Common myeloid progenitor, CD34-positive (primary cell): ENCODE results near the gene AUTS2.

Experiments used
- CTCF ChIA-PET: fragments of 350-600 bp; sonication (Branson Sonifier 250); formaldehyde crosslinking; loops from one replicate; lab custom pipeline; 2021; ENCODE audit warnings: antibody characterized with exemption; lab: Charles Lee
- POLR2A ChIA-PET: fragments of 350-600 bp; sonication (Branson Sonifier 250); formaldehyde crosslinking; loops from one replicate; lab custom pipeline; 2021; ENCODE audit warnings: antibody characterized with exemption; lab: Charles Lee
- DNase-seq, 3 donors: peaks; one replicate each; pipeline versions ENCODE4 v3.0.0 to v3.0.0-alpha.2; 2013
- H3K27ac ChIP-seq, 2 experiments: 1 replicate in 1 of 2; 2 replicates in 1 of 2; pipeline ENCODE4 v1.7.0; 2013; ENCODE audit warnings: inconsistent platforms in 2 of 2, low read length in 2 of 2, mild to moderate bottlenecking in 2 of 2, low read depth in 1 of 2, moderate library complexity in 1 of 2; ENCODE audit not compliant: severe bottlenecking in 2 of 2, insufficient read depth in 1 of 2, poor library complexity in 1 of 2
- H3K27me3 ChIP-seq, 5 experiments: replicated peaks in 2 of 5; 1 replicate in 3 of 5; 2 replicates in 2 of 5; pipeline versions ENCODE4 v1.6.1 to v1.7.0; 2013; ENCODE audit warnings: low read length in 4 of 5, mild to moderate bottlenecking in 2 of 5, moderate library complexity in 2 of 5, inconsistent platforms in 1 of 5; ENCODE audit not compliant: insufficient read depth in 5 of 5, control insufficient read depth in 4 of 5
- H3K36me3 ChIP-seq, 4 experiments: 1 replicate in 2 of 4; 2 replicates in 2 of 4; pipeline versions ENCODE4 v1.6.1 to v1.7.0; 2013; ENCODE audit warnings: low read length in 3 of 4, control low read depth in 1 of 4, mild to moderate bottlenecking in 1 of 4; ENCODE audit not compliant: control insufficient read depth in 4 of 4, insufficient read depth in 4 of 4
- H3K4me1 ChIP-seq, 4 experiments: 1 replicate in 3 of 4; 2 replicates in 1 of 4; pipeline versions ENCODE4 v1.6.1 to v1.7.1; 2013; ENCODE audit warnings: low read length in 3 of 4, mild to moderate bottlenecking in 3 of 4, control low read depth in 1 of 4, inconsistent platforms in 1 of 4, moderate library complexity in 1 of 4; ENCODE audit not compliant: control insufficient read depth in 4 of 4, insufficient read depth in 4 of 4; ENCODE audit errors: control extremely low read depth in 1 of 4
- H3K4me3 ChIP-seq, 7 experiments: 1 replicate in 4 of 7; 2 replicates in 3 of 7; pipeline versions ENCODE4 v1.5.1 to v1.7.0; 2013; ENCODE audit warnings: mild to moderate bottlenecking in 7 of 7, low read length in 6 of 7, moderate library complexity in 6 of 7, inconsistent platforms in 2 of 7, low read depth in 2 of 7, control low read depth in 1 of 7; ENCODE audit not compliant: insufficient read depth in 4 of 7, control insufficient read depth in 1 of 7; ENCODE audit errors: extremely low read depth in 1 of 7
- H3K9me3 ChIP-seq, 5 experiments: 1 replicate in 4 of 5; 2 replicates in 1 of 5; pipeline versions ENCODE4 v1.6.1 to v1.7.1; 2013; ENCODE audit warnings: low read length in 4 of 5, mild to moderate bottlenecking in 2 of 5, inconsistent platforms in 1 of 5, low read depth in 1 of 5, moderate library complexity in 1 of 5; ENCODE audit not compliant: control insufficient read depth in 4 of 5, insufficient read depth in 2 of 5; ENCODE audit errors: control extremely low read depth in 1 of 5
- WGBS: methylation state at CpG from one replicate; pipeline ENCODE4 v1.1.5; 2013; ENCODE audit not compliant: insufficient coverage; 5-methylcytosine and 5-hydroxymethylcytosine counted together

Gene AUTS2

DNA sequence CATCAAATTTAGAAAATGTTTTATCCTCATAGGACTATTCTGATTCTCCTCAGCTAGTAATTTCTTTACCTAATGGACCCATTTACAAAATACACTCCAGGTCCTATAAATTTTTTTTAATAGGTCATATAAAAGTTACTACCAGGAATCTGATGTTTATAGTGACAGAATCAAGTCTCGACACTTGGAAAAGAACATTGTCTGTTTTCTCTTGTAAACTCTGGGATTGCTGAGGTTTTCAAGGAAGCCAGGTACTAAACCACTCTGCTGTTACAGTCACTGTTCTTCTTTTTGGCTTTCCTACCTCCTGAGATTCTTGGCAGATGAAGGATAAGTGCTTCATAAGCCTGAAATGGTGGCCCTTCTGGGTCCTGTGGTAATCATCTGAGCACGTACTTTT, 493.1 kb downstream of the AUTS2 start:
- CTCF ChIA-PET, result no interaction called here
- H3K4me1 ChIP-seq, result peaks cover 0 to 6% (median 2%) of the 10 kb centered on the region in 4 experiments
- WGBS, result 100% methylated on average over 1 of the region's 2 CpGs

GRCh38 chr7:70092314-70093204, 494.3 kb downstream of the AUTS2 start:
- ChIA-PET POLR2A (no interaction called here), CTCF (interaction anchor here (0.7 to 1.2 kb wide), 3 partner anchors 10 to 13 kb away, joined by 3 read pairs; no protein-coding TSS in a partner anchor)
- DNase-seq, result no peak
- WGBS, result 100% methylated on average over 8 of the region's 12 CpGs
- H3K36me3 ChIP-seq, result no peaks in the 10 kb centered on the region
- no peaks in the 10 kb centered on the region for H3K9me3 ChIP-seq
- no peak overlapping the region for H3K4me3 ChIP-seq
- no peaks in the 10 kb centered on the region for H3K27me3 ChIP-seq
- H3K4me1 ChIP-seq, result peaks cover 0 to 6% (median 2%) of the 10 kb centered on the region in 4 experiments
- no peak overlapping the region for H3K27ac ChIP-seq

More for the DNA sequence above, 493.1 kb downstream of the AUTS2 start:
- Histone ChIP-seq H3K27me3 (no peaks in the 10 kb centered on the region), H3K36me3 (no peaks in the 10 kb centered on the region), H3K9me3 (peaks cover 0 to 3% (median 0%) of the 10 kb centered on the region in 5 experiments), H3K27ac (no peak overlapping the region), H3K4me3 (no peak overlapping the region)
- POLR2A ChIA-PET, result no interaction called here
- DNase-seq, result no peak

DNA sequence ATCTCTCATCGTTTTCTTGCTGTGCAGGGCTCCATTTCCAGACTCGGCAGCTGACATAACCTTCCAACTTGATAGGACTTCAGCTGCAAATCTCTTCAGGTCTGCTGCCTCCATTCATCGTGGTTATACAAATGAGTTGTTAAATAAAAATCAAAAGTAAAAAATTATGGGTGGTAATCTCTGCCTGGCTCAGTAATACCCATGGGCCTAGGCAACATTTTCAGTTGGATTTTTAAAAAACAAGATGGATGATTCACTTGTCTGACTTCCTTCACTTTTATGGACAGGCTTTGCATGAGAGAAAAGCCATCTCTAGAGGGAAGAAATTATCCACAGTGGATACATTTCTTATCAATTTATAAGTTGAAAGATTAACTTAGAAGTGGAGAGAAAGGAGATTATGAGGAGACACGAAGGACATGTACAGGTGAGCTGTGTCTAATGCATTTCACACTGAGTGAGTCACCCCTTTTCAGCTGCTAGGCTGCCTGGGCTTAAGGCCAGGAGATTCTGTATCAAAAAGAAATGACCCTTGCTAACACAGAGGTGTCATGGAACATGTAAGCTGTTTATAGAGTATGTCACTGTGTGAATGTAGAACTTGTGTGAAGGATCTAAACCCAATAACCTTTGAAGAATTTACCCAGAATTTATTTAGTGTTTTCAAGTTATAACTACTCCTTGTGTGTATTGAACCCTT, 495.1 kb downstream of the AUTS2 start:
- WGBS, result 100% methylated on average over 2 of the region's 4 CpGs
- POLR2A ChIA-PET, result no interaction called here

GRCh38 chr7:70094831-70095230, 496.6 kb downstream of the AUTS2 start:
- Histone ChIP-seq H3K36me3 (no peaks in the 10 kb centered on the region), H3K9me3 (no peaks in the 10 kb centered on the region), H3K27me3 (no peaks in the 10 kb centered on the region), H3K27ac (no peak overlapping the region), H3K4me3 (no peak overlapping the region), H3K4me1 (peaks cover 0 to 13% (median 6%) of the 10 kb centered on the region in 4 experiments)
- DNase-seq, result no peak
- CTCF ChIA-PET, result no interaction called here
- POLR2A ChIA-PET, result no interaction called here
- WGBS, result 100% methylated on average over 2 of the region's 3 CpGs

More for the DNA sequence above, 495.1 kb downstream of the AUTS2 start:
- Histone ChIP-seq H3K27ac (no peak overlapping the region), H3K9me3 (no peaks in the 10 kb centered on the region), H3K27me3 (no peaks in the 10 kb centered on the region), H3K4me1 (peaks cover 0 to 12% (median 6%) of the 10 kb centered on the region in 4 experiments), H3K36me3 (no peaks in the 10 kb centered on the region), H3K4me3 (no peak overlapping the region)
- DNase-seq, result no peak
- CTCF ChIA-PET, result interaction anchor here (0.7 to 1.2 kb wide), 3 partner anchors 11 to 13 kb away, joined by 3 read pairs; no protein-coding TSS in a partner anchor

- H3K27me3 ChIP-seq, result no peaks in the 10 kb centered on the region
- no peak overlapping the region for H3K27ac ChIP-seq
- WGBS, result 100% methylated on average over 2 of the region's 2 CpGs
- POLR2A ChIA-PET, result no interaction called here
- peaks cover 0 to 13% (median 6%) of the 10 kb centered on the region in 4 experiments for H3K4me1 ChIP-seq
- CTCF ChIA-PET, result no interaction called here
- no peak overlapping the region for H3K4me3 ChIP-seq
- no peak for DNase-seq
- no peaks in the 10 kb centered on the region for H3K36me3 ChIP-seq
- no peaks in the 10 kb centered on the region for H3K9me3 ChIP-seq
Measured at GRCh38 chr7:70097645-70098044, 499.4 kb downstream of the AUTS2 start.

DNA sequence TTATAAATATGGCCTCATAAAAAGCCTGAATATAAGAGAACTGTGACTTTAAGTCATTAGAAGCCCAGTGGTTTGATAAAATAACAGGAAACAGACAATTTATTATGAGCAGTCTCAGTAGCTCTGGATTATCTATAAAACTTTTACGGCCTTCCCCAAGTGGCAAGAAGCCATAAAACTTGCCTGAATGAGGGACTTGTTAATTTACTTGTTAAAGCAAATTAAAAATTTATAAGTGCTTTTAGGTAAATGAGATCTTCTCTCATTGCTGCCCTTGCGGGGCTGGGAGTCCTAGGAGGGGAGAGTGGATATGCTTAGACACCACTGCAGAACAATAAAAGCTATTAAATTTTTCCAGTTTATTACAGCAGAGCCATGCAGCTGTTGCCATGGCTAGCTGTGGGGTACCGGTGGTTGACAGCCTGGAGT, 499.9 kb downstream of the AUTS2 start:
- Histone ChIP-seq H3K4me1 (peaks cover 0 to 13% (median 6%) of the 10 kb centered on the region in 4 experiments), H3K27me3 (no peaks in the 10 kb centered on the region), H3K4me3 (peak overlapping the region in 1 of 7 experiments; percentile 29), H3K27ac (no peak overlapping the region), H3K9me3 (no peaks in the 10 kb centered on the region), H3K36me3 (no peaks in the 10 kb centered on the region)
- ChIA-PET POLR2A (no interaction called here), CTCF (no interaction called here)
- DNase-seq, result peak in 2 of 3 donors; percentile 7 to 18
- whole genome bisulfite sequencing, result no CpG with 5 or more reads among the region's 3 CpGs
